DMS114 treated with DMSO at 0.1 percent for 48 hours (cell line): Measurements from ENCODE around the gene PLPP2.

ENCODE experiments used
- DNase-seq: peaks from one replicate; lab custom pipeline; 2025; ENCODE audit not compliant: unreplicated experiment; lab: John Stamatoyannopoulos, UW

The PLPP2 gene

GRCh38 chr19:291006-291521 is at the start of gene PLPP2:
Gene PLPP2 (minus strand): TSS chr19:291403. CDS start chr19:291336, 67 bp downstream.
- DNase-seq: no peak

DNA sequence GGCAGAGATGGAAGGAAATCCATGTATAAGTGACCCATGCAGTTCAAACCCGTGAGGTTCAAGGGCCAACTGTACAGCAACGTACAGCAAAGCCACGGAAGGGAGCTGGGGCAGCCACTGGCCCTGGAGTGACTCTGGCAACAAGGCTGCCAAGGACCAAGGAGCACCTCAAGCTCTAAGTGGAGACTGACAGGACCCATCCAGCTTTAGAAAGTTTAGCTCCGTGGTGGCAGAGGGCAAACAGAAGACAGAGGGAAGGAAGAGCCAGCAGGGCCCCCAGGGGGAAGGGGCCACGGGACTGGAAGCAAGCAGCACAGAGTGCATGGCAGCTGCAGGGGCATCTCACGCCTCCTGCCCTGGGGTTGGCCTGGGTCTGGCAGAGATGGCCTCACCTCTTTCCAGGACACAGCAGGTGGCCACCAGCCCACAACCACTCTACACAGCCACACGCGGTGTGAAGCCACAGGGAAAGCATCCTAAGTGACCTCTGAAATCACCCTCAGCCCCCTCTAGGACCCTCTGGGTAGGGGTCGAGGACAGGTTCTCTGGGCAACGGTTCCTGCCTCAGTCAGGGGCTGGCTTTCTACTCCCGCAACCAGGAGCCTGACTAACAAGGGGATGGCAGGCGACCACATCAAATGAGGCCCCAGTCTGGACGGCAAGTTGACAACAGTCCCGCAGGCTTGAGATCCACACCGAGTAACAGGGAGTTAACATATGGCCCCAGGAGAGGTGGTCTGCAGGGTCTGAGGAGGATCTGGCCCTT is 49.6 kb upstream of the PLPP2 start:
- DNase-seq: no peak

DNA sequence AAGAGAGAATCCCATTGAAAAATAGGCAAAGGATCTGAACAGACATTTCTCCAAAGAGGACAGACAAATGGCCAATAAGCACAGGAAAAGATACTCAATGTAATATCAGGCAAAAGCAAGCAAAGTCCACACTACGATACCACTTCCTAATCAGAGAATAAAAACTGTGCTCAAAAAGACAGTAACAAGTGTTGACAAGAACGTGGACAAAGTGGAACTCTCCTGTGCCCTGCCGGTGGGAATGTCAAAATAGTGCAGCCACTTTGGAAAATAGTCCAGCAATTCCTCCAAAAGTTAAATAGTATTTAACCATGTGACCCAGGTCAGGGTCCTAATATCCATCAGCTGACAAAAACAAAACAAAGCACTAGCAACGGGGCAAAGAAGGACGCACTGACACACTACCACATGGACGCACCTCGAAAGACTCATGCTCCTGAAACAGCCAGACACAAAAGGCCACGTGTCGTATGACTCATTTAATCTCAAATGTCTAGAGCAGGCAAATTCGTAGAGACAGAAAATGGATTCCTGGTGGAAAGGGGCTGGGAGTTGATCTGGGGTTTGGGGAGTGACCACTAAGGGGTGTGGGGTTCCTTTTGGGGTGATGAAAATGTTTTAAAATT is 48.2 kb upstream of the PLPP2 start:
- no peak for DNase-seq

- no peak for DNase-seq
Measured at GRCh38 chr19:338421-338820, 47.2 kb upstream of the PLPP2 start.

DNA sequence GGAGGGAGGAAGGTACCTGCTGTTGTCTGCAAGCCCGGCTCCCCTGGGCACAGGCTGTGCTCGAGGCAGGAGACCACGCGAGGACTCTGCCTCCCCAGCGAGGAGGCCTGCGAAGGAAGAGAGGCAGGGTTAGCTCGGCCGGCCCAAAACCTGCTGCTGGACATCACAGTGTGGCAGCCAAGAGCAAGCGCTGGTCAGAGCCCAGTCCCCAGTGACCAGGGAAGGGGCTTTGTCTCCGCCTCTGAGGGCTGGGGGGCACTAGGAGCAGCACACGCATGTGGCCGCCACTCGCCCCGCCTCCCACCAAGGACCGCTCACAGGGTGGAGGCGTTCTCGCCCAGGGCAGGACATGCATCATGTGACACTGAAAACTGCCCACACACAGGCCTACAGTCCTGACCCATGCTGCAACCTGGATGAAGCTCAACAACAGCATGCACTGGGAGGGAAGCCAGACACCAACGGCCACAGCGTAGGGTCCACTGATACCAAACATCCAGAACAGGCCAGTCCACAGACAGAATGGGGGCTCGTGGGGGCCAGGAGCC is 44.9 kb upstream of the PLPP2 start:
- no peak for DNase-seq

DNA sequence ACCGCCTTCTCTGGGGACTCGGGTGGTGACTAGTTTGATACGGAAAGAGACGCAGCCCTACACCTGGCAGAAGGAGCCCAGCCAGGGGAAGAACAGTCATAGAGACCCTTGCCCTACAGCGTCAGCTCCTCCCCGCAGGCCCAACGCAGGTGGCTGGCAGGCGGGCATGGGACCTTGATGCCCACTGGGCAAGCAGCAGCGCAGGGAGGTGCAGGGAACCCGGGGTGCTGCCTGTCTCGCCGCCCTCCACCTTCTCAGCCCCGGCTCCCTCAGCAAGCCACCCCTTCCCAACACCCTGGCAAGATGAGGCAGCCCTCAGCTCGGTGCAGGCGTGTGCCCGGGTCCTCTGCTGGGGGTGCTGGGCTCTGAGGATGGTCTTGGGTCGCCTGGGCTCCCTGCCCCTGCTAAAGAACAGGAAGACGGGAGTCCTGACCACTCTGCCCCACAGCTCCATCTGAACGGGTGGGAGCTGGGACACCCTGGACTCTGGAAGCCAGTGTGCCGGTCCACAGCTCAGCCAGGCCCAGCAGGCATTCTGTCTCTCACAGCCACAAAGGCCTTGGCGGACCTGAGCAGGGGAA is 44.4 kb upstream of the PLPP2 start:
- DNase-seq: no peak

GRCh38 chr19:335072-335471 is 43.9 kb upstream of the PLPP2 start:
- DNase-seq: no peak

GRCh38 chr19:334296-335071 is 43.3 kb upstream of the PLPP2 start:
- no peak for DNase-seq

DNA sequence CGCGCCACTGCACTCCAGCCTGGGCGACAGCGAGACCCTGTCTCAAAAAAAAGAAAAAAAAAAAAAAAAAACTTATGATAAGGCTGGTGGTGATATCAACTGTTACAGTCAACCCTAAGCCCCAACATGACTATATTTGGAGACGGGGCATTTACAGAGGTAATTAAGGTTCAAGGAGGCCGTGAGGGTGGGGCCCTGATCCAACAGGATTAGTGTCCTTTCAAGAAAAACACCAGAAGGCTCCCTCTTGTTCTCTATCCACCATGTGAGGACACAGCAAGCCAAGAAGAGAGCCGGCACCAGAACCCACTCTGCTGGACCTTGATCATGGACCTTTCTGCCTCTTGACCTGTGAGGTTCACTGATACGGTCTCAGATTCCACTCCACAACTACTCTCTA is 39.3 kb upstream of the PLPP2 start:
- no peak for DNase-seq

GRCh38 chr19:329876-330275 is 38.7 kb upstream of the PLPP2 start:
- no peak for DNase-seq

GRCh38 chr19:328025-328505 is 36.9 kb upstream of the PLPP2 start:
- DNase-seq: no peak

DNA sequence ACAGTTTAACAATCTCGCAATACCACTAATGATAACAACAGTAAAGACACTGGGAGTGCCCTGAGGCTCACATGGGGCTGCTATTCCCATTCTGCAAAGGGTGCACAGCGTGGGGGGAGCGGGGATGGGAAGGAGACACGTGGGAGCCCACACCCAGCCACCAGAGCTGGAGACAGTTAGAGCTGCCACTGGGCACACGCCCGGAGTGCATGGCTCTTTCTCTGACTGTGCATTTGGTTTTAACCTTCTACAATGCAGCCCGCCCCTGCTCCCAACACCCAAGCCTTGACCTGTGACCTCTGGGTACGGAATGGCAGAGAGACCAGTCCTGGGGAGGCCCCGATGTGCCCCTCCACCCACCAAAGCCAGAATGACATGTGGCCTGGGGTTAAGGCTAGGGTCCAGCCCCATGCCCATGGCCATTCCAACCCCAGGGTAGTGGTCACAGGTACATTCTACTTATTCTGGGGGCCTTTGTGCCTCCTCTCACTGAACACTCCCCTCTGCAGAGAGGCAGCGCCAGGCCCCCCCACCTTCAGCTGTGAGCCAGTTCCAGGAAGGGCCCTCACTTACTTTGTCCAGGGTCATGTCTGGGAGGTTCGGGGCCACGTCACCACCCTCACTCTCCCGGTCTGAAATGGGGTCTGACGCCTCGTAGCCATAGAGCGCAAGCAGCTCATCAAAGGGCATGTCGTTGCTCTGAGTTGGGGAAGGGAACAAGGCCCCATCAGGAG is 36.3 kb upstream of the PLPP2 start:
- no peak for DNase-seq

- DNase-seq: no peak
Measured at GRCh38 chr19:326871-327270, 35.7 kb upstream of the PLPP2 start.

- DNase-seq: no peak
Measured at GRCh38 chr19:325937-326565, 34.8 kb upstream of the PLPP2 start.

DNA sequence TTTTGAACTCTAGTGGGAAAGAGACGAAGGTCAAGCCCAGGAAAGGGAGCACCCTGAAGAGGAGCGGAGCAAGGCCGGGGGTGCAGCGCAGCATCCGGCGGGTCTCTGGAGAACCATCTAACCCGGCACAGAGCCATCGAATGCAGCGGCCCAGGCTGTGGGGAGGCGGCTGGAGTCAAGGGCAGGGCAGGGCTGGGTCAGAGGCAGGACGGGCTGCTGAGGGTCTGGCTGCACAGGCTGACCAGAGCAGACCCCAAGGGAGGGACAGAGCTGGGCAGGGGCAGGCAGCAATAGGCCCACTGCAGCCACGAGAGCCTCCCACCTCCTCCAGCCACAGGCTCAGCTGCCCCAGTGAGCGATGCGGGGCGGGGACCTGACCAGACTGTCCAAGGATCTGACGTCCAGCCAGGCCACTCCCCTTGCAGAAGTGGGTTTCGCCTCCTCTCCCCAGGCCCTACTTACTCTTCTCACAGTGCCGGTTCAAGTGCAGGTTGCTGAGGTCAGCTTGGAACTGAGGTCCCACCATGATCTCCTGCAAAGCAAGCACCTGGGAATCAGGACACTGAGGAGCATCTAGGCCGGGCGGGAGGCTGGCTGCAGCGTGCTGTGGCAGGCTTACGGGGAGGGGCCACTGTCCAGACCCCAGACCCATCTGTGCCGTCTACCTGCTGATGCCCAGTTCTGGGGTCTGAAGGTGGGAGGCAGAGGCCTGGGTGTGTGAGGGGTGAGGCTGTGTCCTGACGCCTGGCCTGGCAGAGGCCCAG is 34.2 kb upstream of the PLPP2 start:
- no peak for DNase-seq

DNA sequence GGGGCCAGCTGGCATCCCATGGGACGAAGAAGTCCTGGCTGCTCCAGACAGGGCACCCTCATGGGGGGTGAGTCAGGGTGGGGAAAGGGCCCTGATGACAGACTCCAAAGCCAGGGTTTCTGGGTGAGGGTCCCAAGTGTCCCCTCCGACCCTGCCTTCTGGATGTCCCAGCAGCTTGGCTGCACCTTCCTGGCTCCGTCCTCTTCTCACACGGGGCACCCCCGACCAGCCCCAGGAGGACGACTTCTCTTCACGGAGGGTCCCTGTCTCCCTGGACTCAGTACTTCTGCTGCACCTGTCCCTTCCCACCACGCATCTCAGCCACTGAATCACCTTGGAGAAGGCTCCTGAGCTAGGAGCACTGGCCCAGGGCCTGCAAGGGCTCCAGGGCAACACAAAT is 33.5 kb upstream of the PLPP2 start:
- DNase-seq: no peak

GRCh38 chr19:322616-323015 is 31.4 kb upstream of the PLPP2 start:
- no peak for DNase-seq

GRCh38 chr19:318509-318774 is 27.2 kb upstream of the PLPP2 start:
- DNase-seq: no peak

- DNase-seq: no peak
Measured at GRCh38 chr19:317710-318508, 26.7 kb upstream of the PLPP2 start.
